Measurements from ENCODE around the gene FNIP2.

The FNIP2 gene

DNA sequence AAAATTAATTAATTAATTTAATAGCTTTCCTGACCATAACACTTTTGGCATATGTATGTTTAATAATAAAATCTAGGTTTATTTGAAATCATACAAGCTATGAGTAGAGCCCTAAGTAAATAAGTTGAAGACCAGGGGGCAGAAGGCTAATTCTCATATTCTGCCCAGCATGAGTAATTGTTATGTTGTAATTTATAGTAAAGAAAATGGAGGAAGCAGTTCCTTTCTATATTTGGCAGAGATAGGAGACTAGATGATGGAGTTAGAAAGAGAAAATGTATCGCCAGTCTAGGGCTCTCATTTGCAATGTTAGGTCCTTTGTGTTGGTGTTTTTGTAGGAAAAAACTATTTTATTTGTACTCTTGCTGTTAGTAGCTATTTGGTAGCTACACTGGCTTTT lies 89.1 kb downstream of the FNIP2 start:
- no peak overlapping the region for H3K4me2 ChIP-seq (ENCODE audit: low read depth, low read length, poor library complexity, severe bottlenecking)
- H3K4me3 ChIP-seq (ENCODE audit: low read length, poor library complexity, severe bottlenecking), result no peak overlapping the region
- TF ChIP-seq, protein P1, sequence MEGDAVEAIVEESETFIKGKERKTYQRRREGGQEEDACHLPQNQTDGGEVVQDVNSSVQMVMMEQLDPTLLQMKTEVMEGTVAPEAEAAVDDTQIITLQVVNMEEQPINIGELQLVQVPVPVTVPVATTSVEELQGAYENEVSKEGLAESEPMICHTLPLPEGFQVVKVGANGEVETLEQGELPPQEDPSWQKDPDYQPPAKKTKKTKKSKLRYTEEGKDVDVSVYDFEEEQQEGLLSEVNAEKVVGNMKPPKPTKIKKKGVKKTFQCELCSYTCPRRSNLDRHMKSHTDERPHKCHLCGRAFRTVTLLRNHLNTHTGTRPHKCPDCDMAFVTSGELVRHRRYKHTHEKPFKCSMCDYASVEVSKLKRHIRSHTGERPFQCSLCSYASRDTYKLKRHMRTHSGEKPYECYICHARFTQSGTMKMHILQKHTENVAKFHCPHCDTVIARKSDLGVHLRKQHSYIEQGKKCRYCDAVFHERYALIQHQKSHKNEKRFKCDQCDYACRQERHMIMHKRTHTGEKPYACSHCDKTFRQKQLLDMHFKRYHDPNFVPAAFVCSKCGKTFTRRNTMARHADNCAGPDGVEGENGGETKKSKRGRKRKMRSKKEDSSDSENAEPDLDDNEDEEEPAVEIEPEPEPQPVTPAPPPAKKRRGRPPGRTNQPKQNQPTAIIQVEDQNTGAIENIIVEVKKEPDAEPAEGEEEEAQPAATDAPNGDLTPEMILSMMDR (conservative IDR thresholded peaks at IDR 0.05; ENCODE audit: low read length), result no peak
- TF ChIP-seq EZH2phosphoT487 (IDR thresholded peaks at IDR 0.05; ENCODE audit: borderline replicate concordance), result no peak
- H2AFZ ChIP-seq (ENCODE audit: low read length), result no peak overlapping the region
- peaks cover 43% of the 10 kb centered on the region; the same call in 1 of the 2 replicates for H3K36me3 ChIP-seq (ENCODE audit: insufficient read depth, low read length)
- no peaks in the 10 kb centered on the region for H3K79me2 ChIP-seq (ENCODE audit: insufficient read depth, low read length)
- no peak overlapping the region for H3K9ac ChIP-seq (ENCODE audit: low read depth, low read length, poor library complexity, severe bottlenecking)
- H3K27me3 ChIP-seq (ENCODE audit: insufficient read depth, low read length, poor library complexity, severe bottlenecking), result no peaks in the 10 kb centered on the region
- no peaks in the 10 kb centered on the region for H3F3A ChIP-seq (ENCODE audit: low read depth)
- no peaks in the 10 kb centered on the region for H3K9me3 ChIP-seq (ENCODE audit: insufficient read depth, low read depth, low read length)
- no peaks in the 10 kb centered on the region for H3K9me2 ChIP-seq (replicated peaks; ENCODE audit: low read depth, low read length)
- no peaks in the 10 kb centered on the region for H4K20me1 ChIP-seq (ENCODE audit: insufficient read depth, low read length, poor library complexity, severe bottlenecking)
- no peaks in the 10 kb centered on the region for H3K4me1 ChIP-seq (ENCODE audit: insufficient read depth, low read length, poor library complexity, severe bottlenecking)

DNA sequence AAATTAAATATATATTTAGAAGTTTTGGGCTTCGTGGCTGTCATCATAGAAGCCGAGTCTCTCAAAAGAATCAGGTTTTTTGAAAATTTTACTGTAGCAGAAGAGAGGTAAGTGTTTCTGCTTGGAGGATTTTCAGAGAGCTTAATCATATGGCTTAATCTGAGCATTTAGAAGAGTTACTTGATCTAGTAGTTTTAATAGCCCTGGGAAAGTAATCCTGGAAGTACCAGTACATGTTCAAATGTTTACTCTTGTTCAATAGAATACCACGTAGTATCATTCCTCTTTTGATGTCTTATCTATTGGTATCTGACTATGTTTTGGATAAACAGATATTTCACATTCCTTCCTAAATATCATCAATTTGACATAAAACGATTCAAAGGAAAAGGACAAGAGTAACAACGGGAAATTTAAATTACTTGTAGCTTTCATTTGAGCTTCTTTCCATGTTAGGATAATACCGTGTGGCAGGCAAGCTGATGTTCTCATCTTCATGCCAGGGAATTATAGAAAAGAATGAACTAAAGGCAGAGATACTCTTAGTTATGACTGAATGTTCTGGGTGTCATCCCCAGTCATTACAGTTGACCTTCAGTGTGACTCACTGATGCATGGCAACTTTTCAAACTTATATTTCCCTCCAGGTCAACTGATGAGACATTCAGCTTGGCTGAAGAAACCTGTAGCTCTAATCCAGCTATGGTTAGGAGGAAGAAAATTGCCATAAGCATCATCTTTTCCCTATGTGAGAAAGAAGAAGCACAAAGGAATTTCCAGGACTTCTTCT lies 89.8 kb downstream of the FNIP2 start:
- H2AFZ ChIP-seq (ENCODE audit: low read length), result no peak overlapping the region
- H3K36me3 ChIP-seq (ENCODE audit: insufficient read depth, low read length), result peaks cover 49% of the 10 kb centered on the region; the same call in 1 of the 2 replicates
- no peaks in the 10 kb centered on the region for H3K79me2 ChIP-seq (ENCODE audit: insufficient read depth, low read length)
- H4K20me1 ChIP-seq (ENCODE audit: insufficient read depth, low read length, poor library complexity, severe bottlenecking), result no peaks in the 10 kb centered on the region
- no peaks in the 10 kb centered on the region for H3K9me2 ChIP-seq (replicated peaks; ENCODE audit: low read depth, low read length)
- no peaks in the 10 kb centered on the region for H3K9me3 ChIP-seq (ENCODE audit: insufficient read depth, low read depth, low read length)
- no peaks in the 10 kb centered on the region for H3K27me3 ChIP-seq (ENCODE audit: insufficient read depth, low read length, poor library complexity, severe bottlenecking)
- no peak for TF ChIP-seq EZH2phosphoT487 (IDR thresholded peaks at IDR 0.05; ENCODE audit: borderline replicate concordance)
- TF ChIP-seq, protein P1 (conservative IDR thresholded peaks at IDR 0.05; ENCODE audit: low read length), result no peak
- H3K4me2 ChIP-seq (ENCODE audit: low read depth, low read length, poor library complexity, severe bottlenecking), result no peak overlapping the region
- H3K4me3 ChIP-seq (ENCODE audit: low read length, poor library complexity, severe bottlenecking), result no peak overlapping the region
- H3K4me1 ChIP-seq (ENCODE audit: insufficient read depth, low read length, poor library complexity, severe bottlenecking), result no peaks in the 10 kb centered on the region
- H3F3A ChIP-seq (ENCODE audit: low read depth), result no peaks in the 10 kb centered on the region
- H3K9ac ChIP-seq (ENCODE audit: low read depth, low read length, poor library complexity, severe bottlenecking), result no peak overlapping the region

DNA sequence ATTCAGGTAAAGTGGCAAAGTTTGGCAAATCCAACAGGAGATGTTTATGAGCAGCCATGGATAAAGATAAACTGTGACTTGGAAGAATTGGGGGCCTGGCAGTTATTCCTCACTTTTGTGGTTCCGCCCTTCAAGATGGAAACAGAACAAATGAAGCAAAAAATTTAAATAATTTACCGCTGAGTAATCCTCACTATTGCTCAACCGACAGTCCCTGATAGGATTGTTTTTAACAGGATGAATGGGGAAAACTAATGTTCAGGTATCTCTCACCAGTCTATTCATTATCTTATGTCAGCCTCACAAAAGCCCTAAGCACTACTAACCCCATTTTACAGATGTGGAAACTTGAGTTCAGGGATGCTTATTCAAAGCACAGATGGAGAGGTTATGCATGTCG lies 90.8 kb downstream of the FNIP2 start:
- H3K9me3 ChIP-seq (ENCODE audit: insufficient read depth, low read depth, low read length), result no peaks in the 10 kb centered on the region
- H3K79me2 ChIP-seq (ENCODE audit: insufficient read depth, low read length), result no peaks in the 10 kb centered on the region
- H3K27me3 ChIP-seq (ENCODE audit: insufficient read depth, low read length, poor library complexity, severe bottlenecking), result no peaks in the 10 kb centered on the region
- H3F3A ChIP-seq (ENCODE audit: low read depth), result no peaks in the 10 kb centered on the region
- H3K4me1 ChIP-seq (ENCODE audit: insufficient read depth, low read length, poor library complexity, severe bottlenecking), result no peaks in the 10 kb centered on the region
- no peak overlapping the region for H3K4me3 ChIP-seq (ENCODE audit: low read length, poor library complexity, severe bottlenecking)
- H2AFZ ChIP-seq (ENCODE audit: low read length), result no peak overlapping the region
- peaks cover 56% of the 10 kb centered on the region; the same call in 1 of the 2 replicates for H3K36me3 ChIP-seq (ENCODE audit: insufficient read depth, low read length)
- TF ChIP-seq EZH2phosphoT487 (IDR thresholded peaks at IDR 0.05; ENCODE audit: borderline replicate concordance), result no peak
- TF ChIP-seq, protein P1 (conservative IDR thresholded peaks at IDR 0.05; ENCODE audit: low read length), result no peak
- H4K20me1 ChIP-seq (ENCODE audit: insufficient read depth, low read length, poor library complexity, severe bottlenecking), result no peaks in the 10 kb centered on the region
- H3K9me2 ChIP-seq (replicated peaks; ENCODE audit: low read depth, low read length), result no peaks in the 10 kb centered on the region
- no peak overlapping the region for H3K4me2 ChIP-seq (ENCODE audit: low read depth, low read length, poor library complexity, severe bottlenecking)
- no peak overlapping the region for H3K9ac ChIP-seq (ENCODE audit: low read depth, low read length, poor library complexity, severe bottlenecking)
